ENCODE results near the gene TBCE. TPM values are rescaled to one million over a fixed set of nuclear protein-coding genes. Genes with fewer than 3 reads are reported as not detected.

TBCE gene
- total RNA-seq, 1 experiment from 2014 or later, result 41.6 TPM

DNA sequence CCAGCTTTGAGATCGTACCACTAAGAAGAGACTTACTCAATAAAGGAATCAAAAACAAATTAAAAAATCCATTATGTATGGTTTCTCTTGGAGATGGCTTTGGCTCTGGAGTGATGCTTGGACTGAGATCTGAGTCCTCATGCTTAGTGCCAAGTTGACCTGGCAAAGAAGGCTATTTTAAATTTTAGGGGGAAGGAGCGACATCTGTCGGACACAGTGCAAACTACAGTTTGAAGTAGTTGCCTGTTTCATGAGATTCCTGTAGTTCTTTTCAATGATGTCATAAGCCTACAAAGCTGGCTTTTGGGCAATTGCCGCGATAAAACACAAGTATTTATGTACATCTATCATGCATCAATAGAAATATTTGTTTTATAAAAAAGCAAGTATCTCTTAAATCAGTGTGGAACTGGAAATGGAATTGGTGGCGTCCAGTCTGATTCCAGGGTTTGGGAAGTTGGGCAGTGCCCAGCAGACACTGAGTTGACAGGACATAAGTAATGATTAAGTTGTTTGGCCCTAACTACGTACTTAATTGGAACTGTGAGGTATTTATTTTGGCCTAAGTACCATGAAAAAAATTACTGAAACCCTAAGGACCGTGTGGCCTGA is 50.0 kb downstream of the TBCE start:
- WGBS (ENCODE audit: extremely low coverage, insufficient read length, low lambda C conversion rate), result no CpG with 5 or more reads among the region's 8 CpGs
- H3K4me2 ChIP-seq (ENCODE audit: insufficient read depth, insufficient read length, low read length), result no peak overlapping the region
- H2AK5ac ChIP-seq (ENCODE audit: insufficient read length, low read length), result no peak overlapping the region
- H3K4me1 ChIP-seq (ENCODE audit: insufficient read depth, low read length), result no peaks in the 10 kb centered on the region
- H3K4me3 Mint-ChIP-seq, result no peak overlapping the region
- no peak overlapping the region for H2BK12ac ChIP-seq (ENCODE audit: insufficient read length, low read depth, low read length)
- no peak overlapping the region for H3K4ac ChIP-seq (ENCODE audit: low read depth, low read length)
- no peak overlapping the region for H4K8ac ChIP-seq (replicated peaks; ENCODE audit: insufficient read length, low read depth, low read length)
- TF ChIP-seq, protein P1, sequence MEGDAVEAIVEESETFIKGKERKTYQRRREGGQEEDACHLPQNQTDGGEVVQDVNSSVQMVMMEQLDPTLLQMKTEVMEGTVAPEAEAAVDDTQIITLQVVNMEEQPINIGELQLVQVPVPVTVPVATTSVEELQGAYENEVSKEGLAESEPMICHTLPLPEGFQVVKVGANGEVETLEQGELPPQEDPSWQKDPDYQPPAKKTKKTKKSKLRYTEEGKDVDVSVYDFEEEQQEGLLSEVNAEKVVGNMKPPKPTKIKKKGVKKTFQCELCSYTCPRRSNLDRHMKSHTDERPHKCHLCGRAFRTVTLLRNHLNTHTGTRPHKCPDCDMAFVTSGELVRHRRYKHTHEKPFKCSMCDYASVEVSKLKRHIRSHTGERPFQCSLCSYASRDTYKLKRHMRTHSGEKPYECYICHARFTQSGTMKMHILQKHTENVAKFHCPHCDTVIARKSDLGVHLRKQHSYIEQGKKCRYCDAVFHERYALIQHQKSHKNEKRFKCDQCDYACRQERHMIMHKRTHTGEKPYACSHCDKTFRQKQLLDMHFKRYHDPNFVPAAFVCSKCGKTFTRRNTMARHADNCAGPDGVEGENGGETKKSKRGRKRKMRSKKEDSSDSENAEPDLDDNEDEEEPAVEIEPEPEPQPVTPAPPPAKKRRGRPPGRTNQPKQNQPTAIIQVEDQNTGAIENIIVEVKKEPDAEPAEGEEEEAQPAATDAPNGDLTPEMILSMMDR (conservative IDR thresholded peaks at IDR 0.05), result peak; percentile 88
- H2AFZ ChIP-seq (ENCODE audit: low read length), result no peak overlapping the region
- no peak overlapping the region for H3T11ph ChIP-seq (ENCODE audit: low read length)
- no peak overlapping the region for H3K27ac Mint-ChIP-seq
- no peaks in the 10 kb centered on the region for H3K23me2 ChIP-seq (ENCODE audit: insufficient read length, low read depth, low read length, poor library complexity, severe bottlenecking)
- H3K27me3 Mint-ChIP-seq (ENCODE audit: low read depth), result no peaks in the 10 kb centered on the region; the same call in 1 of the 2 replicates
- no peak overlapping the region for H2BK15ac ChIP-seq (ENCODE audit: low read depth, low read length)
- H3K18ac ChIP-seq (ENCODE audit: insufficient read length, low read depth, low read length), result no peak overlapping the region
- no peaks in the 10 kb centered on the region for H3K4me1 Mint-ChIP-seq
- H4K91ac ChIP-seq (ENCODE audit: insufficient read length, low read depth, low read length), result no peak overlapping the region
- H3K27me3 ChIP-seq (ENCODE audit: insufficient read depth, low read length), result no peaks in the 10 kb centered on the region
- H3K9me3 Mint-ChIP-seq, result peaks cover 3 to 4% of the 10 kb centered on the region in 2 experiments; a peak in 4 of 5 replicates
- no peak overlapping the region for H3K56ac ChIP-seq (ENCODE audit: insufficient read length, low read depth, low read length)
- no peaks in the 10 kb centered on the region for H4K20me1 ChIP-seq (ENCODE audit: control insufficient read depth, insufficient read depth, insufficient read length)
- 0 out of 2 replicates have a peak, but pooled peaks cover 1% of the 10 kb centered on the region for H3K79me2 ChIP-seq (ENCODE audit: insufficient read depth, low read length)
- H3K9me3 ChIP-seq (ENCODE audit: control insufficient read depth, low read depth, low read length), result no peaks in the 10 kb centered on the region
- no peak overlapping the region for H2BK5ac ChIP-seq (ENCODE audit: insufficient read length, low read length)
- no peak overlapping the region for H3K23ac ChIP-seq (ENCODE audit: insufficient read length, low read depth, low read length)
- H4K5ac ChIP-seq (ENCODE audit: insufficient read length, low read depth, low read length), result no peak overlapping the region
- no peak overlapping the region for H3K27ac ChIP-seq (ENCODE audit: insufficient read length, low read depth, low read length)
- no peak overlapping the region for H2BK120ac ChIP-seq (ENCODE audit: low read depth, low read length, poor library complexity, severe bottlenecking)
- DNase-seq, result peak; percentile 57
- H3K9ac ChIP-seq (ENCODE audit: extremely low read depth, insufficient read length, low read length), result no peak overlapping the region
- no peak overlapping the region for H3K14ac ChIP-seq (ENCODE audit: insufficient read depth, low read length)
- no peak overlapping the region for H2BK20ac ChIP-seq (ENCODE audit: low read depth, low read length, poor library complexity, severe bottlenecking)
- H3K79me1 ChIP-seq (ENCODE audit: insufficient read depth, low read depth, low read length, poor library complexity, severe bottlenecking), result no peaks in the 10 kb centered on the region
- peaks cover 12 to 17% (median 12%) of the 10 kb centered on the region in 3 experiments; a peak in 6 of 7 replicates for H3K36me3 Mint-ChIP-seq (ENCODE audit: insufficient read depth in 1 of 3, low read depth in 3 of 3)
